Muscle layer of duodenum (tissue), 2 donors: ENCODE data around the gene SYNE1.
A peak's percentile ranks its signal among the peaks of the same experiment; 100 is the strongest.
"Not testable (repeated sequence)": the region's sequence is repeated elsewhere in the genome, so short reads cannot be mapped to it uniquely, and the experiment has no call there.

Experiments
- H3K27ac ChIP-seq: one replicate; pipeline ENCODE4 v1.7.0; 2013; ENCODE audit warnings: mild to moderate bottlenecking, low read length
- H3K27me3 ChIP-seq: one replicate; pipeline ENCODE4 v1.7.0; 2013; ENCODE audit warnings: low read depth, mild to moderate bottlenecking, control low read depth, low read length
- H3K36me3 ChIP-seq, 2 donors: one replicate each; pipeline ENCODE4 v1.7.0; 2013; ENCODE audit warnings: low read length in 2 of 2, control low read depth in 1 of 2, mild to moderate bottlenecking in 1 of 2; ENCODE audit not compliant: insufficient read depth in 2 of 2, control insufficient read depth in 1 of 2
- H3K4me1 ChIP-seq, 2 donors: one replicate each; pipeline ENCODE4 v1.7.0; 2013; ENCODE audit warnings: low read length in 2 of 2, mild to moderate bottlenecking in 2 of 2, control low read depth in 1 of 2, moderate library complexity in 1 of 2; ENCODE audit not compliant: insufficient read depth in 2 of 2, control insufficient read depth in 1 of 2
- H3K4me3 ChIP-seq, 2 donors: one replicate each; pipeline ENCODE4 v1.7.0; 2013; ENCODE audit warnings: low read length in 2 of 2, low read depth in 1 of 2, mild to moderate bottlenecking in 1 of 2
- H3K9me3 ChIP-seq, 2 donors: one replicate each; pipeline ENCODE4 v1.7.0; 2013; ENCODE audit warnings: low read length in 2 of 2, control low read depth in 1 of 2, mild to moderate bottlenecking in 1 of 2; ENCODE audit not compliant: control insufficient read depth in 1 of 2
- donor health status: healthy.

The SYNE1 gene

GRCh38 chr6:152646732-152647131 is 9.6 kb upstream of the SYNE1 start:
- H3K9me3 ChIP-seq, H3K4me1 ChIP-seq, H3K4me3 ChIP-seq, H3K27me3 ChIP-seq, H3K36me3 ChIP-seq, H3K27ac ChIP-seq: not testable (repeated sequence)

DNA sequence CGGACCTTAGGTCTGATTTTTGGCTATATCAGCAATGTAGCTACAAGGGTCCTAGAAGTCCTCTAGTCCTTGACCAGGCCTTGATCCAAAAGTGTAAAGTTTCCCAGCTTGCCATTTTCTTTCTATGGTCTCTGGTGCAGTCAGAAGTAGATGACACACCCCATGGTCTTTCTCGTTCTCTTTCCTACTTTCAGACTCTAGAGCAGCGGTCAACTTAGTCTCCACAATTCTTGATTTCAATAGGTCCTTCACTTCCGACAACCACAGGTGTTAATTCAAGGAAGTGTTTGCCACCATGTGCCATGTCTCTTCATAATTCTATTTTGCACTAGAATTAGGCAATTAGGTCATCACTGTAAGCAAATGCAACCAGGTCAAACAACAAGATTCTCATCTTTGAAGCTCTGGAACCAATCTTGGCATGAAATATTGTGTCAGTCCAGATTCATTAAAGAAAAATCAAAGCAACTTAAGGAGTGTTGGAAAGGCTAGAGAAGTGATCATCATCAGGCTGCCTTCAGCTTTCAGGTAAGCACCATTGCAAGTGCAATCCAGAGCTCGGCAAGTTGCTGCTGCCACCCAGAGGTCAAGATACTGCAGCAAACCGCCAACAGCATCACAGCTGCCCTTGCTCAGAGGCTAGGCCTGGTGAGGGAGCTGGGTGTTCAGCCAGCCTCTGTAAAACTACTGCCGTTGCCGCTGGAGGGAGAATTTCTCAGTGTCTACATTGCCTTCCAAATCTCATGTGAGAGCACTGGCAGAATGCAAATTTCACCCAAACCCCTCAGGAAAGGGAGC is 5.6 kb upstream of the SYNE1 start:
- H3K4me3 ChIP-seq, result no peak overlapping the region

DNA sequence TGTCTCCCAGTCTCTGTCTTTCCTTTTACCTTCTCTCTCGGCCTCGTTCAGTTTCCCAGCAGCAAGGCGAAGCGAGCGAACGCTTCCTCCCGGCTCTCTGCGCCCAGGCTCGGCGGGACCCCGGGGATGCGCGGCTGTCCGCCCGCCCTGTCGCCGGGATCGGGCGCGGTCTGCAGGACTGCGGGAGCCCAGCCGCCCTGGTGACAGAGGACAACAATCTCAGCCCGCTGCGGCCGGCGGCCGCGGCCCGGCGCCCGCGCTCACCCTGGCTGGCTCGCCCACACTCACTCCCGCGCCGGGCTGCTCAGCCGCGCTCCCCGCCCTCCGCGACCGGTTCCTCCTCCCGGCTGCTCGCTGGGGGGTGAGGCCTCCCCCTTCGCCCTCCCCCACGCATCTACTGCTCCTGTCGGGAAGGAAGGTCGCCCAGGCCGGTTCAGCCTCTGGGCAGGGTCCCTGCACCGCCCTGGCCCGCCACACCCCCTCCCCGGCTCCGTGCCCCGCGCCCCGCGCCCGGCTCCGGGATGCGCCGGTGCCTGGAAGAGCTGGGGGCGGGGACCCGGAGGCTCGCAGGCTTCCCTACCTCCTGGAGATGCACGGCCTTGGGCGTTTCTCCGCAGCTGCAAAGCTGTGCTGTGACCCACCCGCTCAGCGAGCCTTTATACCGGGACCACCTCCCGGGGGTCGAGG is 410 bp downstream of the SYNE1 start:
- Histone ChIP-seq H3K4me1 (peaks cover 0 to 17% of the 10 kb centered on the region in 2 donors), H3K9me3 (no peaks in the 10 kb centered on the region), H3K27ac (peak overlapping the region; percentile 20), H3K27me3 (no peaks in the 10 kb centered on the region), H3K36me3 (no peaks in the 10 kb centered on the region), H3K4me3 (peak overlapping the region; percentile 60 to 90)

More for the DNA sequence above, 5.6 kb upstream of the SYNE1 start:
- Histone ChIP-seq H3K9me3 (no peaks in the 10 kb centered on the region), H3K27ac (no peak overlapping the region), H3K27me3 (no peaks in the 10 kb centered on the region), H3K36me3 (no peaks in the 10 kb centered on the region), H3K4me1 (peaks cover 0 to 3% of the 10 kb centered on the region in 2 donors)

GRCh38 chr6:152636021-152636608 is 1.0 kb downstream of the SYNE1 start:
- Histone ChIP-seq H3K4me1 (peaks cover 0 to 17% of the 10 kb centered on the region in 2 donors), H3K9me3 (no peaks in the 10 kb centered on the region), H3K36me3 (no peaks in the 10 kb centered on the region), H3K27me3 (no peaks in the 10 kb centered on the region), H3K27ac (peak overlapping the region; percentile 34), H3K4me3 (peak overlapping the region; percentile 60 to 90)

DNA sequence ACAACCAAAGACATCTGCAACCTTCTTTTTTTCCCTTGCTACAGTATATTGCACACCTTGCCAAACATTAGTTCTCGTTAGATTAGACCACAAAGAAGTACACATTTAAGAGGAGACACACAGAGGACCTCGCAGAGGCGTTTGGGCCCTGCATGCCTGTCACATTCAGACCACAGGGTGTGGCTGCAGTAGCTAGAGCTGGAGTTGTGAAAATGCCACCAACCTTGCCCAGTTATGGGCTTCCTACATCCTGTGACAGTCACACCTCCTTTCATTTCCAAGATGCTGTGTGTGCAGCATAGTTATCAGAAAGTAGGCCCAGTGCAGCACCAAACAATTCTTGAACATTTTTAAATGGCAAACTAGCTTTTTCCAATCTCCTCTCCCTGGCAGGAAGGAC is 2.4 kb downstream of the SYNE1 start:
- Histone ChIP-seq H3K4me3 (no peak overlapping the region), H3K9me3 (no peaks in the 10 kb centered on the region), H3K4me1 (peaks cover 0 to 17% of the 10 kb centered on the region in 2 donors), H3K27me3 (no peaks in the 10 kb centered on the region), H3K36me3 (no peaks in the 10 kb centered on the region), H3K27ac (no peak overlapping the region)

DNA sequence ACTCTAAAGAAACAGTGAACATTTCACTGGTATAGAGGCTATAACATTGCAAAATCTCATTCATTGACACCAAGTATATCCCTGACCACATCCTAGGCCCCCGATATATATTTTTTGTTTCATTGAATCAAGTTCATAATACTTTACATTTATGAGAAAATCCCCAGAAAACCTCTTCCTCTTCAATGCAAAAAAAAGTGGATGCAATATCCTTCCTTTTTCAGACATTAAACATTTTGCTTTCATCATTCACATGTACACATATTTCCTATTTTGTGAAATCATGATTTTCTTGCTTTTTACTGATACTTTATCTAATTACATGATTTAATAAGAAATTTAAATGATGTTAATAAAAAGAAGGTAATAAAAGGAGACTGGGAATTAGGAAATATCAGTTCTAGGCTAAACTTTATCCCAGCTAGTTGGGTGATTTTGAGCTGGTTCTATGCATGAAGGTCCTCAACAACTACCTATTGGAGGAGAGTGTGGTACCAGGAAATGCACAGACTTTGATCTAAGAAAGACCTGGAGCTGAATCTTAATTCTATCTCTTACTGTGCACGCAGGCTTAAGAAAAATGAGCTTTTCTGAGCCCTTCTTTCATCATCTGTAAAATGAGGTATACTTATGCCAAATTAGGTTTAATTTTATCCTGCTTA is 4.9 kb downstream of the SYNE1 start:
- no peaks in the 10 kb centered on the region for H3K9me3 ChIP-seq
- H3K27me3 ChIP-seq, result no peaks in the 10 kb centered on the region
- no peak overlapping the region for H3K4me3 ChIP-seq
- peaks cover 0 to 12% of the 10 kb centered on the region in 2 donors for H3K4me1 ChIP-seq
- no peaks in the 10 kb centered on the region for H3K36me3 ChIP-seq
- H3K27ac ChIP-seq, result no peak overlapping the region

DNA sequence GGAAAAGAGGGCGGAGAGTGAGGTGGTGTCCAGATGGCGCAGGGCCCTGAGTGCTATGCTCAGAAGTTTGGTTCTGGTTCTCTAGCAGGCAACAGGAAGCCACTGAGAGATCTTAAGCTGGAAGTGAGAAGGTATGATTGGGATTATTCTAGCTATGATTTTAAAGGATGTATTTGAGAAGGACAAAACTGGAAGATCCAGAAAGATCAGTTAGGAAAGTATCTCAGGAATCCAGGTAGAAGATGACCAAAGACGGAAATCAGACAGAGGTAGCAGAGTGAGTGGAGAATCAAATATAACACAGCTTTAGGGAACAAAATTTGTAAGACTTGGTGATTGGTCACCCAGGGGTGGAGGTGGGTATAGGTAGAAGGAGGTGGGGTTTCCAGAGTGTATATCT is 5.8 kb downstream of the SYNE1 start:
- Histone ChIP-seq H3K27ac (no peak overlapping the region), H3K4me1 (peaks cover 0 to 6% of the 10 kb centered on the region in 2 donors), H3K36me3 (no peaks in the 10 kb centered on the region)

DNA sequence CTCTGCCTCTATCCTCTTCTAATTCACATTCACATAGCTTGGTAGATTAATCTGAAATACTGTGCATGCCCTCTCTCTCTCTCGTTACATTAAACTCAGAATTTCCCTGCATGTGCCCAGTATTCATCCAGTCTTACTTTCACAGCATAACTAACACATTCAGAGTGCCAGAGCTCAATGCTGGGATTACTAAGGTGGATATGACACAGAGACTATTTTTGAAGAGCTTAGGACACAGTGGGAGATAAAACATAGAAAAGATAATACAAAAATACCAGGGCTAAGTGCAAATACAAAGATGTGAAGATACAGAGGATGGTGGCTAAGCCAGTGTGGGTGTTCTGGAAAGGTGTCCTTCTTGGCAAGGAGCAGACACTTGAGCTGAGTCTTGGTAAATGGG is 6.3 kb downstream of the SYNE1 start:
- Histone ChIP-seq H3K4me3 (no peak overlapping the region), H3K27me3 (no peaks in the 10 kb centered on the region), H3K4me1 (peaks cover 0 to 3% of the 10 kb centered on the region in 2 donors), H3K36me3 (no peaks in the 10 kb centered on the region), H3K27ac (no peak overlapping the region), H3K9me3 (no peaks in the 10 kb centered on the region)

More for the DNA sequence above, 5.8 kb downstream of the SYNE1 start:
- no peaks in the 10 kb centered on the region for H3K9me3 ChIP-seq
- no peak overlapping the region for H3K4me3 ChIP-seq
- no peaks in the 10 kb centered on the region for H3K27me3 ChIP-seq

- Histone ChIP-seq H3K27me3 (no peaks in the 10 kb centered on the region), H3K4me1 (no peaks in the 10 kb centered on the region), H3K27ac (no peak overlapping the region), H3K9me3 (no peaks in the 10 kb centered on the region), H3K36me3 (no peaks in the 10 kb centered on the region), H3K4me3 (no peak overlapping the region)
These were observed 11.9 kb downstream of the SYNE1 start for GRCh38 chr6:152625213-152625612.

GRCh38 chr6:152614776-152615175 is 22.4 kb downstream of the SYNE1 start:
- H3K36me3 ChIP-seq, H3K27me3 ChIP-seq, H3K27ac ChIP-seq, H3K4me1 ChIP-seq, H3K9me3 ChIP-seq, H3K4me3 ChIP-seq: not testable (repeated sequence)

- Histone ChIP-seq H3K27me3 (no peaks in the 10 kb centered on the region), H3K9me3 (no peaks in the 10 kb centered on the region), H3K4me1 (no peaks in the 10 kb centered on the region), H3K4me3 (no peak overlapping the region), H3K27ac (no peak overlapping the region), H3K36me3 (no peaks in the 10 kb centered on the region)
These were observed 28.0 kb downstream of the SYNE1 start for GRCh38 chr6:152609125-152609670.
